Liver (tissue), 3 donors: ENCODE measurements around the gene CD28.
"Not testable (repeated sequence)": the region's sequence is repeated elsewhere in the genome, so short reads cannot be mapped to it uniquely, and the experiment has no call there.

Source experiments
- CTCF ChIP-seq: fragments of 150-350 bp; IDR thresholded peaks from 2 replicates; pipeline ENCODE4 v1.5.1; 2017; ENCODE audit warnings: improper control_type of control experiment, low read depth, low read length; ENCODE audit not compliant: missing input control
- HNF4G ChIP-seq: IDR thresholded peaks from 2 replicates; pipeline ENCODE4 v1.6.1; 2016; ENCODE audit warnings: antibody characterized with exemption
- MAX ChIP-seq: IDR thresholded peaks from 2 replicates; pipeline ENCODE4 v1.6.1; 2016; ENCODE audit warnings: antibody characterized with exemption
- REST ChIP-seq: IDR thresholded peaks from 2 replicates; pipeline ENCODE4 v1.6.1; 2016; ENCODE audit warnings: antibody characterized with exemption, mild to moderate bottlenecking
- SP1 ChIP-seq: IDR thresholded peaks from 2 replicates; pipeline ENCODE4 v1.6.1; 2018; ENCODE audit warnings: antibody characterized with exemption, mild to moderate bottlenecking
- TAF1 ChIP-seq: conservative IDR thresholded peaks from 2 replicates; pipeline ENCODE4 v1.6.1; 2016; ENCODE audit warnings: antibody characterized with exemption, mild to moderate bottlenecking
- ZBTB33 ChIP-seq: IDR thresholded peaks from 2 replicates; pipeline ENCODE4 v1.6.1; 2016; ENCODE audit warnings: antibody characterized with exemption
- donor health status: healthy.
- donor health status: healthy.

- not testable (repeated sequence) for TF ChIP-seq CTCF, TAF1, SP1, MAX, ZBTB33, REST, HNF4G
These were observed 73.1 kb downstream of the CD28 start for GRCh38 chr2:203779477-203780073.
